ENCODE data around the gene LPP. TPM values are rescaled to one million over a fixed set of nuclear protein-coding genes. Genes with fewer than 3 reads are reported as not detected.
"Not testable (repeated sequence)": the region's sequence is repeated elsewhere in the genome, so short reads cannot be mapped to it uniquely, and the experiment has no call there.

LPP gene
- total and polyA plus RNA-seq, 9 donors: 15.9 to 280 (median 134) TPM

GRCh38 chr3:188701485-188701969 lies 547.6 kb downstream of the LPP start:
- no peak overlapping the region for H3K4me3 ChIP-seq
- DNase-seq: no peak
- no peaks in the 10 kb centered on the region for H3K36me3 ChIP-seq
- TF ChIP-seq, protein P1, sequence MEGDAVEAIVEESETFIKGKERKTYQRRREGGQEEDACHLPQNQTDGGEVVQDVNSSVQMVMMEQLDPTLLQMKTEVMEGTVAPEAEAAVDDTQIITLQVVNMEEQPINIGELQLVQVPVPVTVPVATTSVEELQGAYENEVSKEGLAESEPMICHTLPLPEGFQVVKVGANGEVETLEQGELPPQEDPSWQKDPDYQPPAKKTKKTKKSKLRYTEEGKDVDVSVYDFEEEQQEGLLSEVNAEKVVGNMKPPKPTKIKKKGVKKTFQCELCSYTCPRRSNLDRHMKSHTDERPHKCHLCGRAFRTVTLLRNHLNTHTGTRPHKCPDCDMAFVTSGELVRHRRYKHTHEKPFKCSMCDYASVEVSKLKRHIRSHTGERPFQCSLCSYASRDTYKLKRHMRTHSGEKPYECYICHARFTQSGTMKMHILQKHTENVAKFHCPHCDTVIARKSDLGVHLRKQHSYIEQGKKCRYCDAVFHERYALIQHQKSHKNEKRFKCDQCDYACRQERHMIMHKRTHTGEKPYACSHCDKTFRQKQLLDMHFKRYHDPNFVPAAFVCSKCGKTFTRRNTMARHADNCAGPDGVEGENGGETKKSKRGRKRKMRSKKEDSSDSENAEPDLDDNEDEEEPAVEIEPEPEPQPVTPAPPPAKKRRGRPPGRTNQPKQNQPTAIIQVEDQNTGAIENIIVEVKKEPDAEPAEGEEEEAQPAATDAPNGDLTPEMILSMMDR (IDR thresholded peaks at IDR 0.05): no peak
- no peak for TF ChIP-seq EP300 (IDR thresholded peaks at IDR 0.05)
- TF ChIP-seq POLR2A (IDR thresholded peaks at IDR 0.05): no peak
- intact Hi-C loops (cut with DNase I): no loop called here
- no peak overlapping the region for H3K27ac ChIP-seq
- 68 to 92% (median 69%) methylated on average over 4 of the region's 4 CpGs for WGBS, 3 donors
- no peaks in the 10 kb centered on the region for H3K4me1 ChIP-seq (ENCODE audit: insufficient read depth)
- H3K27me3 ChIP-seq: no peaks in the 10 kb centered on the region
- H3K9me3 ChIP-seq: no peaks in the 10 kb centered on the region

- DNase-seq; H3K9me3 ChIP-seq; H3K36me3 ChIP-seq; H3K27ac ChIP-seq; H3K27me3 ChIP-seq; H3K4me1 ChIP-seq (ENCODE audit: insufficient read depth); intact Hi-C loops (cut with DNase I); H3K4me3 ChIP-seq: not testable (repeated sequence)
- WGBS, 3 donors: 90 to 95% (median 94%) methylated on average over 10 of the region's 10 CpGs
Measured at GRCh38 chr3:188702028-188702427, 548.1 kb downstream of the LPP start.

DNA sequence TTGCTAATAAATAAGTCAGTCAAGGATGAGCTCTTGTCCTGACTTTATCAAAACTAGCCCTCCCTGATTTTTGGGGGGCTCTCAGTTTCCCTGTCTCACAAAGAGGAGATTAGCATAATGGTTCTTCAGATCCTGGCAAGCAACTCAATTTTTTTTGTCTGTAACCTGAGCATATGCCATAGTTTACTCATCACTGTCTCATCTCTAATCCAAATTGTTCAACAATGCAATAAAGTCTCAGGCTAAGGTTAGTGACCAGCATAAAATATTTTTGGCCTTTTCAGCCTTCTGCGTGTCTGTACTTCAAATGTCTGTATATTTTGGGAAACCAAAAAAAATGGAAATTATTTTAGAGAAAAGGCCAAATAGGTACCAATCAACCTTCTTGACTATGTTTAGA lies 552.2 kb downstream of the LPP start:
- Histone ChIP-seq H3K4me1 (ENCODE audit: insufficient read depth) (no peaks in the 10 kb centered on the region), H3K36me3 (no peaks in the 10 kb centered on the region), H3K27ac (no peak overlapping the region), H3K4me3 (no peak overlapping the region), H3K27me3 (no peaks in the 10 kb centered on the region), H3K9me3 (no peaks in the 10 kb centered on the region)
- no peak for TF ChIP-seq EP300 (IDR thresholded peaks at IDR 0.05)
- TF ChIP-seq POLR2A (IDR thresholded peaks at IDR 0.05): no peak
- DNase-seq: no peak
- WGBS, 3 donors: 32 to 60% (median 38%) methylated on average over 1 of the region's 1 CpG
- intact Hi-C loops (cut with DNase I): no loop called here

GRCh38 chr3:188706599-188706998 lies 552.6 kb downstream of the LPP start:
- no peak for DNase-seq
- no peaks in the 10 kb centered on the region for H3K4me1 ChIP-seq (ENCODE audit: insufficient read depth)
- TF ChIP-seq, protein P1 (IDR thresholded peaks at IDR 0.05): no peak
- no peak for TF ChIP-seq POLR2A (IDR thresholded peaks at IDR 0.05)
- TF ChIP-seq EP300 (IDR thresholded peaks at IDR 0.05): no peak
- no peak overlapping the region for H3K4me3 ChIP-seq
- H3K9me3 ChIP-seq: no peaks in the 10 kb centered on the region
- 12 to 18% (median 16%) methylated on average over 1 of the region's 1 CpG for WGBS, 3 donors
- H3K27me3 ChIP-seq: no peaks in the 10 kb centered on the region
- intact Hi-C loops (cut with DNase I): no loop called here
- no peaks in the 10 kb centered on the region for H3K36me3 ChIP-seq
- no peak overlapping the region for H3K27ac ChIP-seq

DNA sequence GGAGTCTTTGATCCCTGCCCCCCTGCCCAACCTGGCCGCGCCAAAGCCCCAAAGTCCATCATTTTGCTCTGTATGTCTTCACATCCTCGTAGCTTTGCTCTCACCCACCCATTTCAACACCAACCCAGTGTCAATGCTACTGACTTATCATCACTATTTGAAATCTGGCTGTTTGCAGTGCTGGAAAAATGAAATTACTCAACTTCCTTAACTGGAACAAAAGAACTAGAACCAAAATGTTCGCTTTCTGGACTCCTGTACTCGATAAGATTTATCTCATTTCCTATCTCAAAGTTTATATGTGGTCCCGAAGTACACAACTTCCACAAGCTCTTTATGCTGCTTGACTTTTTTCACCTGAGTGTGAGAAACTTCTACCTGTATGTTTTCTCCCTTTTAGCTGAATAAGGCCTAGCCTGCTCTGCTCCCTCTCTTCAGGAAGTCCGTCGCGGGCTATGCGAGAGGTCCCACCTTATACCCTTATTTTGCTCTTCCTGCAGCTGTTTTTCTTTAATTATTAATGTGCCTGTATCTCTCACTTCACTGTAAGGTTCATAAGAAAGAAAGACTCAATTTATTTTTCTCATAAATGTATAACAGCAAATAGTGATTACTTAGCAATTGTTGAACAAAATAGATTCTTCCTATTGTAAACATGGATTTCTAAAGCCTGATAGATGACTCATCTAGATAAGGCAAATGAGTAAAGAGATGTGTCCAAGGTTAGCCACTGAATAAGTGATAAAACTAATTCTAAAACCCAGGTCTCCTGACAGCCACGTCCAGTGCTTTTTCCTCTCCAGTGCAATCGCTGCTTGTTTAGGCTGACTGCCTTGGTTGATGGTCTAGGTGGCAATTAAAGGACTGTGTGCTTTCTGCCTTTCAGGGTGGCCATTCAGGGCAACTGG lies 553.7 kb downstream of the LPP start:
- Histone ChIP-seq H3K4me3 (no peak overlapping the region), H3K27me3 (no peaks in the 10 kb centered on the region), H3K27ac (no peak overlapping the region), H3K9me3 (no peaks in the 10 kb centered on the region), H3K36me3 (no peaks in the 10 kb centered on the region), H3K4me1 (ENCODE audit: insufficient read depth) (peaks cover 6% of the 10 kb centered on the region)
- no peak for DNase-seq
- intact Hi-C loops (cut with DNase I): no loop called here
- 92 to 95% (median 92%) methylated on average over 12 of the region's 12 CpGs for WGBS, 3 donors
- TF ChIP-seq, protein P1 (IDR thresholded peaks at IDR 0.05): no peak
- TF ChIP-seq EP300 (IDR thresholded peaks at IDR 0.05) (no peak), POLR2A (IDR thresholded peaks at IDR 0.05) (no peak)

Measured in ovary (tissue), 9 donors.